Bronchial epithelial cell (primary cell): ENCODE data around the gene TRIM17. TPM values are rescaled to one million over a fixed set of nuclear protein-coding genes. Genes with fewer than 3 reads are reported as not detected.
A peak's percentile ranks its signal among the peaks of the same experiment; 100 is the strongest.

Source experiments
- DNase-seq: peaks from one replicate; pipeline ENCODE4 v3.0.0-alpha.2; 2010; ENCODE audit warnings: low read depth
- FAIRE-seq: peaks from 2 replicates; lab custom pipeline; 2011; peaks lifted over from hg19 to GRCh38; lab: Jason Lieb, UNC
- H3K27me3 ChIP-seq: 2 replicates; pipeline ENCODE4 v1.5.1; 2011; ENCODE audit warnings: low read length; ENCODE audit not compliant: control insufficient read depth, insufficient read depth
- H3K36me3 ChIP-seq: 2 replicates; pipeline ENCODE4 v1.5.1; 2011; ENCODE audit warnings: low read length; ENCODE audit not compliant: control insufficient read depth, insufficient read depth
- H3K4me3 ChIP-seq: 2 replicates; pipeline ENCODE4 v1.5.1; 2011; ENCODE audit warnings: mild to moderate bottlenecking, low read depth, low read length, control low read depth
- CTCF ChIP-seq: IDR thresholded peaks from 2 replicates; pipeline ENCODE4 v1.5.1; 2011; ENCODE audit warnings: mild to moderate bottlenecking, moderate library complexity, low read length, control low read depth, inconsistent platforms; ENCODE audit not compliant: insufficient read depth, severe bottlenecking
- total RNA-seq: library from RNA; depleted of rRNA; stranded (reverse); fragments of >200 nt; gene quantifications from 2 replicates; pipeline ENCODE4 v1.2.1, GENCODE V29; 2014

Gene TRIM17
- total RNA-seq, 1 donor from 2014 or later, result 1.6 TPM

- no peak for DNase-seq
Measured at GRCh38 chr1:228408041-228408868, 8.4 kb downstream of the TRIM17 start.

GRCh38 chr1:228407106-228408040 lies 9.3 kb downstream of the TRIM17 start:
- no peak for TF ChIP-seq CTCF
- Histone ChIP-seq H3K36me3 (peaks cover 2% of the 10 kb centered on the region), H3K4me3 (peak overlapping the region; percentile 86), H3K27me3 (no peaks in the 10 kb centered on the region)
- FAIRE-seq, result no peak
- no peak for DNase-seq

More at GRCh38 chr1:228408041-228408868, 8.4 kb downstream of the TRIM17 start:
- no peak for FAIRE-seq
- Histone ChIP-seq H3K27me3 (no peaks in the 10 kb centered on the region), H3K36me3 (peaks cover under 1% of the 10 kb centered on the region), H3K4me3 (no peak overlapping the region)
- no peak for TF ChIP-seq CTCF

GRCh38 chr1:228405979-228406228 lies 10.8 kb downstream of the TRIM17 start:
- TF ChIP-seq CTCF, result no peak
- no peak for FAIRE-seq
- H3K4me3 ChIP-seq, result peak overlapping the region; percentile 86

GRCh38 chr1:228405200-228405978 lies 11.3 kb downstream of the TRIM17 start:
- FAIRE-seq (no peak), DNase-seq (no peak)
- no peaks in the 10 kb centered on the region for H3K27me3 ChIP-seq
- TF ChIP-seq CTCF, result no peak
- H3K36me3 ChIP-seq, result peaks cover 7% of the 10 kb centered on the region
- H3K4me3 ChIP-seq, result peak overlapping the region; percentile 86

More at GRCh38 chr1:228405979-228406228, 10.8 kb downstream of the TRIM17 start:
- no peak for DNase-seq
- Histone ChIP-seq H3K27me3 (no peaks in the 10 kb centered on the region), H3K36me3 (peaks cover 4% of the 10 kb centered on the region)

- H3K4me3 ChIP-seq, result no peak overlapping the region
- peaks cover 11% of the 10 kb centered on the region for H3K36me3 ChIP-seq
- TF ChIP-seq CTCF, result no peak
- DNase-seq (no peak), FAIRE-seq (no peak)
- no peaks in the 10 kb centered on the region for H3K27me3 ChIP-seq
Measured at GRCh38 chr1:228404107-228404720, 12.4 kb downstream of the TRIM17 start.
